Right kidney (tissue), 1 donor: ENCODE results near the gene HCAR1.
"Not testable (repeated sequence)": the region's sequence is repeated elsewhere in the genome, so short reads cannot be mapped to it uniquely, and the experiment has no call there.

Experiments used
- DNase-seq: peaks from one replicate; pipeline ENCODE4 v3.0.0-alpha.2; 2016

The HCAR1 gene

DNA sequence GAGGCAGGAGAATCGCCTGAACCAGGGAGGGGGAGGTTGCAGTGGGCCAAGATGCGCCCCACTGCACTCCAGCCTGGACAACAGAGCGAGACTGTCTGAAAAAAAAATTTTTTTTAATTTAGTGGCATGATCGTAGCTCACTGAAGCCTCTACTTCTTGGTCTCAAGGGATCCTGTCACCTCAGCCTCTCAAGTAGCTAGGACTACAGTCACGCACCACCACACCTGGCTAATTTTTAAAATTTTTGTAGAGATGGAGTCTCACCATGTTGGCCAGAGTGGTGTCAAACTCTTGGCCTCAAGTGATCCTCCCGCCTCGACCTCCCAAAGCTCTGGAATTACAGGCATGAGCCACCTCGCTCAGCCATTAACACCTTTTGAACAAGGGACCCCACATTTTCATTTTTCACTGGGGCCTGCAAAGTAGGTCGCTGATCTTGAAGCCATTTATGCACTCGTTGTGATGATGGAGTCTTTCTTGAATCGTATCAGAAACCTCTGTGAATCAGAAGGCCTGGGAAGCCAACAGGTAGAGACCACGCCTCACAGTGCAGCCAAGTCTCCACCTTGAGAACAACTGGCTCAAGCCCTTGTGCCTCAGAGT, 5.9 kb downstream of the HCAR1 start:
- no peak for DNase-seq

DNA sequence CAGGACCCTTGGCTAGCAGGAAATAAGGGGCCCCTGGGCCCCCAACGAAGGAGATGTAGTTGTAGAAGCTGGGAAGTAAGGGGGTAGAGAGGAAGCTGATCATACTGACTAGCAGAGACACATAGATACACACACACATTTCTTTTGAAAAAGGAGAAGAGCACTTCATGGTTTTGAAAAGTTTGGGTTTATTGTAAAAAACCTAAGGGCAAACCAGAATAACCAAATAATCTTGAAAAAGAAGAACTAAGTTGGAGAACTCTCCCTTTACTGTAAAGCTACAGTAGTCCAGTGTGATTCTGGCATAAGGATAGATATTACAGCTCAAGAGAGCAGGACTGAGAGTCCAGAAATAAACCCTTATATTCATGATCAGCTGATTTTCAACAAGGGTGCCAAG, 8.3 kb downstream of the HCAR1 start:
- DNase-seq = no peak

DNA sequence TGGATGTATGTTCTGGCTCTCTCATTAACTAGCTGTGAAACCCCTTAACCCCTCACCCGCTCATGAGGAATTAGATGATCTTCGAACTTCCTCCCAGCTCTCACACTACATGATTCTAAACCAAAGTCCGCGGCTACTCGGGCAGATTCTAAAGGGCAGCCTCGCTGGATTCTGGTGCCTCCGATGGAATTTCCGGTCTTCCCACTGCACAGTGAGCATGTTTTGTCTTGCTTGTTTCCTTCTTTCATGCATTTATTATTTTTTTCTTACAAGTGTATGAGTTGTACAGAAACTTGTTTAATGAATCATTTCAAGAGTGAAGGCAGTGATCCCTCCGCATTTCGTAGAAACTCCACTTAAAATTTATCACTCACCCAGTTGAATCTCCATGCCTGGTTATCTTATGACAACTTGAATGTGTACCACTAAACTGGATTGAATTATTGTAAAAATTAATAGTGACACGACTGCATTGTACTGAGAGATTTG, 9.5 kb downstream of the HCAR1 start:
- no peak for DNase-seq

DNA sequence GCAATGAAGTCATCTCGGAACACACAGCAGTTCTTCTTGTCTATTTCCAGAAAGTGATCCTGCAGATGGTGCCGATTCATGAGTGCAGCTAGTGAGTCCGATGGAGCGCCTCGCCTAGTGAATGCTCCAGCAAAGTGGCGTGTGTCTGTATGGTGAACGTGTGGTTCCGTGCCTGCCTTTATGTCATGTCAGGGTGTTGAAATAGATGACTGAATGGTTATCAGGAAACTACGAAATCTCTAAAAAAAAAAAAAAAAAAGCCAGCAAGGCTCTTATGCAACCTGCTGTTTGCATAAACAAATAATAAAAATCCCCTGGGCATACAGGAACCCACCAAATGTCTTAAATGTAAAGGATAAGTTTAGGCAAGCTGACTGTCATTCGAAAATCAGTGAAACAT, 14.0 kb downstream of the HCAR1 start, which contains the start of gene HCAR3:
Gene HCAR3 (minus strand): TSS at position 154 of the 400 bp plus-strand sequence. CDS start 74 bp downstream, at position 80.
- not testable (repeated sequence) for DNase-seq

DNA sequence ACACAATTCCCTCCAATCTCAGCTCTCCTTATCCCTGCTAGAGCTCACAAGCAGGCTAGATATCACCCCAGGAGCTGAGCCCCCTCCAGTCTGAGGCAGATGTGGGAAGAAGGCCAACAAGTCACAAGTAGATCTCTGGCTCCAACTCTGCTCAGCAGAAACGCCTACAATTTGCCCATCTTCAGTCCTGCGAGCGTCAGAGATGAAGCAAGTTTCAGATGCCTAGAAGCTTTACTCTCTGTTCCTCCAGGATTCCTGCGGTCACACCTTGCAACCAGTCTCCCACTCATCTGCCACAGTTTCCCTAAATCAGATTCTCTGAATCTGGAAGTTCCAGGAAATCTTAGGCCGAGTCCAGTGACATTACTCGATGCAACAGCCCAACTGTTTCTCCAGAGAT, 15.4 kb downstream of the HCAR1 start:
- DNase-seq = not testable (repeated sequence)

DNA sequence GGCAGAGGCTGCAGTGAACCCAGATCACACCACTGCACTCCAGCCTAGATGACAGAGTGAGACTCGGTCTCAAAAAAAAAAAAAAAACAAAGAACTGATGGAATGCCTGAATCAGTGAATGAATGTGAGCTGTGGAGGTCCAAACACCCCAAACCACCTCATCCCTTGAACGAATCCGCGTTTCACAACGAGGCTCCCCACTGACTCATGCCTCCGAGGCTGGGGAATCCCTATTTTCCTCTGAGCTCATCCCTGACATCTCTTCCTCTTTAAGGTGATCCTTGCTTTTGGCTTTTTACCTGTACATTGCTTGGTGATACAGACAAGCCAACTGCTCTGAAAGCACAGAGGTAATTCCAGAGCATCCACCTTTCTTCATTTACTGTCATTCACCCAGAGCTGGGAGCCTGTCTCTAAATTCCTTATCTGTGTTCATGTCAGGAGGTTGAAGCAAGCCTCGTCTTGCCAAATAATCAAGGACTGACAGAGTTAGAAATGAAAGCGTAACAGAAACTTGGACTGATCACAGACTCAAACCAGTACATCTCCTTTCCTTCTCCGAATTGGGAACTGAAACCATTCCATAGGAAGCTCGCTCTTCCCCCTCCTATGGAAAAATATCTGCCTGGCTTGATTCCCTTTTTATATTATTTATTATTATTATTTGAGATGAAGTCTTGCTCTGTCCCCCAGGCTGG, 17.0 kb downstream of the HCAR1 start:
- not testable (repeated sequence) for DNase-seq

DNA sequence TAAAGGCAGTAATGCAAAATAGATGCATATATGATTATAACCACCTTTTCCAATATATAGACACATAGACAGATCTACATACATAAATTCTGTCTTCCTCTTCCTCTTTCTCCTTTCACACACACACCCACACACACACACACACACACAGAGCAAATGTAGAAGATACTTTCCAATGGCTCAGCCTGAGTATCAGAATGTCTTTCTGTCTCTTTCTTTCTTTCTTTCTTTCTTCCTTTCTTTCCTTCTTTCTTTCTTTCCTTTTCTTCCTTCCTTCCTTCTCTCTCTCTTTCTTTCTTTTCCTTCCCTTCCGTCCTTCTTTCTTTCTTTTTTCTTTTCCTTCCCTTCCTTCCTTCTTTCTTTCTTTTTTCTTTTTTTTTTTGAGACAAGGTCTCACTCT, 19.4 kb downstream of the HCAR1 start:
- DNase-seq = not testable (repeated sequence)

DNA sequence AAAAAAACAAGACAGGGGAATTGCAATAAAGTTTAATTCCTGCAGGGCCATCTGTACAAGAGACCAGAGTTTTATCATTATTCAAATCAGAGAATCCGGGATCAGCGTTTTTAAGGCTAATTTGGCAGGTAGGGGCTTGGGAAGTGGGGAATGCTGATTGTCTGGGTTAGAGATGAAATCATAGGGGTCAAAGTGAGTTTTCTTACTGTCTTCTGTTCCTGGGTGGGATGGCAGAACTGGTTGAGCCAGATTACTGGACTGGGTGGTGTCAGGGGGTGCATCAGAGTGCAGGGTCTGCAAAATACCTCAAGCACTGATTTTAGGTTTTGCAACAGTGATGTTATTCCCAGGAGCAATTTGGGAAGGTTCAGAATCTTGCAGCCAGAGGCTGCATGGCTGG, 20.3 kb downstream of the HCAR1 start:
- not testable (repeated sequence) for DNase-seq

DNA sequence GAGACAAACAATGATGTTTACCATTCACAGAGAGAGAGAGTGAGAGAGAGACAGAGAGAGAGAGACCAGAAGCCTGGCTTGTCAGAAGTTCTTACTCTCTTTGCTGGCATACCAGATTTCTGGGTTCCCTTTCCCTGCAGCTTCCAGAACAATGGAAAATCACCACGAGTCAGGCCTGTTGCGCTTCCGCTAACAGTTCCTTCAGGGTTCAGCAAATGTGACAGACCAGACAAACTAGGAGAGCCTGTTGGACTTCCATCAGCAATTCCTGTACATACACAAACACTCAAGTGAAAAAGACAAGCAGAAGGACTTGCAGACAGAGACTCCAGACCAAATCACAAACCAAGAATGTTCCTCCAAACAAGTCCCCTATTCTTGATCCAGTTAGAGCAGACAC, 21.4 kb downstream of the HCAR1 start:
- not testable (repeated sequence) for DNase-seq

DNA sequence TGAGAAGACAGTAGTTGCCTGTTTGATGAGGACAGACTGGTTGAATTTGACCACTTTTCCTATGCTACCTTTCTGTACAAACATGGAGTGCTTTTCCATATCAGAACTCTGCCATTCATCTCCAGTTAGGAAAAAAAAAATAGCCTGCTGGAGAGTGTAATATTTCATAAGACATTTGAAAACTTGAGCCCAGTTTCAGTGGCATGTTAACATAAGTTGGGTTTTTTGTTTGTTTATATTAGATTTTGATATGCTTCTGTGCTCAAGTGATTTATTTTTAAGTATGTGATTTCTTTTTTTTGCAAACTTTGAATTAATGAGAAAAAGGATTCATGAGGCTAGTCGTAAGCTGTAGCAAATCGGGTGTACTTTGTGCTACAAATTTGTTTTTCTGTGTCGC, 26.8 kb downstream of the HCAR1 start:
- DNase-seq = not testable (repeated sequence)

DNA sequence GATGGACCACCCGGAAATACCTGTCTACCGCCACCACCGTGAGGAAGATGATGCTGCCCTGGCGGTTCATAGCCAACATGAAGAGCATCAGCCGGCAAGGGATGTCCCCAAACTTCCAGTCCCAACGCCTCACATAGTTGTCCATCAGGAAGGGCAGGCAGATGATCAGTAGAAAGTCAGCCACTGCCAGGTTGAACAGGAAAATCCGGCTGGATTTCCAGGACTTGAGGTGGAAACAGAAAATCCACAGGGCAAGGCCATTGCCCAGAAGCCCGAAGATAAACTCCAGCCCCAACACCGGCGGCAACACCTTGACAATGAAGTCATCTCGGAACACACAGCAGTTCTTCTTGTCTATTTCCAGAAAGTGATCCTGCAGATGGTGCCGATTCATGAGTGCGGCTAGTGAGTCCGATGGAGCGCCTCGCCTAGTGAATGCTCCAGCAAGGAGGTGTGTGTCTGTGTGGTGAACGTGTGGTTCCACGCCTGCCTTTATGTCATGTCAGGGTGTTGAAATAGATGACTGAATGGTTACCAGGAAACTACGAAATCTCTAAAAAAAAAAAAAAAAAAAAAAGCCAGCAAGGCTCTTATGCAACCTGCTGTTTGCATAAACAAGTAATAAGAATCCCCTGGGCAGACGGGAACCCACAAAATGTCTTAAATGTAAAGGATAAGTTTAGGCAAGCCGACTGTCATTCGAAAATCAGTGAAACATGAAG, 27.6 kb downstream of the HCAR1 start, which contains the start of gene HCAR2:
Gene HCAR2 (minus strand): TSS at position 468 of the 722 bp plus-strand sequence. CDS start 74 bp downstream, at position 394.
- not testable (repeated sequence) for DNase-seq

DNA sequence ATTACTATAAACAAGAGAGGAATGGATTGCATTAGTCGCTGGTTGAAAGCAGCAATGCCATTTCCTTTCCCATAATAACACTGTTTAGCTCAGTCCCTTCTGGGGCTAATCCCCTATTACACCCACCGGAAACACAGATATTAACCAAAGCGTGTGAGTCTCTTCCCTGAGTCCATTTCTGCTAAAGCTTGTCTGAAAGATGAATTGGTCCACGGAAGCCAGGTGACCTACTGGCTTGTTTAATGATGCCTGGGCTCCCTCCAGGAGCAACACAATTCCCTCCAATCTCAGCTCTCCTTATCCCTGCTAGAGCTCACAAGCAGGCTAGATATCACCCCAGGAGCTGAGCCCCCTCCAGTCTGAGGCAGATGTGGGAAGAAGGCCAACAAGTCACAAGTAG, 29.2 kb downstream of the HCAR1 start:
- not testable (repeated sequence) for DNase-seq

DNA sequence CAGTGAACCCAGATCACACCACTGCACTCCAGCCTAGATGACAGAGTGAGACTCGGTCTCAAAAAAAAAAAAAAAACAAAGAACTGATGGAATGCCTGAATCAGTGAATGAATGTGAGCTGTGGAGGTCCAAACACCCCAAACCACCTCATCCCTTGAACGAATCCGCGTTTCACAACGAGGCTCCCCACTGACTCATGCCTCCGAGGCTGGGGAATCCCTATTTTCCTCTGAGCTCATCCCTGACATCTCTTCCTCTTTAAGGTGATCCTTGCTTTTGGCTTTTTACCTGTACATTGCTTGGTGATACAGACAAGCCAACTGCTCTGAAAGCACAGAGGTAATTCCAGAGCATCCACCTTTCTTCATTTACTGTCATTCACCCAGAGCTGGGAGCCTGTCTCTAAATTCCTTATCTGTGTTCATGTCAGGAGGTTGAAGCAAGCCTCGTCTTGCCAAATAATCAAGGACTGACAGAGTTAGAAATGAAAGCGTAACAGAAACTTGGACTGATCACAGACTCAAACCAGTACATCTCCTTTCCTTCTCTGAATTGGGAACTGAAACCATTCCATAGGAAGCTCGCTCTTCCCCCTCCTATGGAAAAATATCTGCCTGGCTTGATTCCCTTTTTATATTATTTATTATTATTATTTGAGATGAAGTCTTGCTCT, 30.5 kb downstream of the HCAR1 start:
- DNase-seq = not testable (repeated sequence)

DNA sequence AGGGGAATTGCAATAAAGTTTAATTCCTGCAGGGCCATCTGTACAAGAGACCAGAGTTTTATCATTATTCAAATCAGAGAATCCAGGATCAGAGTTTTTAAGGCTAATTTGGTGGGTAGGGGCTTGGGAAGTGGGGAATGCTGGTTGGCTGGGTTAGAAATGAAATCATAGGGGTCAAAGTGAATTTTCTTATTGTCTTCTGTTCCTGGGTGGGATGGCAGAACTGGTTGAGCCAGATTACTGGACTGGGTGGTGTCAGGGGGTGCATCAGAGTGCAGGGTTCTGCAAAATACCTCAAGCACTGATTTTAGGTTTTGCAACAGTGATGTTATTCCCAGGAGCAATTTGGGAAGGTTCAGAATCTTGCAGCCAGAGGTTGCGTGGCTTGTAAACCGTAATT, 33.7 kb downstream of the HCAR1 start:
- not testable (repeated sequence) for DNase-seq

DNA sequence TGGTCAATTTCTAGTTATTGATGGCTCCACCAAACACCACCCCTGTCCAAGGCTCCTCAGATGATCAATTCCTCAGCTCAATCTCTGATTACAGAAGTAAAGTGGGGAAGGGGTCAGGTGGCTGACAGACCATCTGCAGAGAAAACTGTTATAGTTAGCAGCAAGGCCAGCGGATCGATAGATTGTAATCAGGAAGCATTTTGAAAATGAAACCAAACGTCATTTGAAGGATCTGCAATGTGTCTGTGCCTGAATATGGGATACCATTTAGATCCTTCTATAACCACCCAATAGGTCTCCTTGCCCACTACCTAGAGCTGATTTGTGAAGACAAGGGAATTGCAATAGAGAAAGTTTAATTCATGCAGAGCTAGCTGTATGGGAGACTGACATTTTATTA, 39.1 kb downstream of the HCAR1 start:
- no peak for DNase-seq

DNA sequence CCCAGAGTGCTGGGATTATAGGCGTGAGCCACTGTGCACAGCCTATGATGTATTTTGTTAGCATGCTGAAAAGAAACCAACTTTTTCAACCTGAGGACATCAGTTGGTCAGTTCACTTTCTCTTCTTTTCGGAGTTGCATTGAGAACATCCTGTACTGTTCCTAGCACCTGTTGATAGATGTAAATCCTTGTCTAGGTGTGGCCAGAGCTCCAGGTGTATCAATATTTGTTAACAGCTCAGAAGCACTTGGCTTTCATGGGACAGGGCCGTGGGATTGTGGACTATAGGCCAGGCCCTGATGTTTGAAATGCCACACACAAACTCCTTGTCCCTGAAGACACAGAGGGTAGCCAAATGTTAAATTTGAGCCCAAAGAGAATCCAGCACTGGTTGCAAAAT, 42.4 kb downstream of the HCAR1 start:
- no peak for DNase-seq

DNA sequence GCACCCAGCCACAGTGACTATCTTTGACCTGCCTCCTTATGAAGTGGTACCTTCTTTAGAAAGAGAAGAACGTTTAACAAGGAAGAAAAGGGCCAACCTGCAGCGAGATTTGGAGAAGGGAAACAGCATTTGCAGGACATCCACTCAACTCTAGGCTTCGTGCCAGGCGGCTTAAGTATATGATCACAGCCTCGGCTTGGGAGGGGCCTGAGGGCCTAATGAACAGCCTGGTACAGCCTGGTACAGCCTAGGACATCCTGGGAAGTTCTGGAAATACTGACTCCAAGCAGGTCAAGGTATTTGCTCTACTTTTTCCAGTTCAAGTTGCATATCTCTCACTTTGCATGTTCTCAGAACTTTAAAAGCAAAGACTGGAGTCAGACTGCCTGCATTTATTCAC, 43.6 kb downstream of the HCAR1 start:
- no peak for DNase-seq

DNA sequence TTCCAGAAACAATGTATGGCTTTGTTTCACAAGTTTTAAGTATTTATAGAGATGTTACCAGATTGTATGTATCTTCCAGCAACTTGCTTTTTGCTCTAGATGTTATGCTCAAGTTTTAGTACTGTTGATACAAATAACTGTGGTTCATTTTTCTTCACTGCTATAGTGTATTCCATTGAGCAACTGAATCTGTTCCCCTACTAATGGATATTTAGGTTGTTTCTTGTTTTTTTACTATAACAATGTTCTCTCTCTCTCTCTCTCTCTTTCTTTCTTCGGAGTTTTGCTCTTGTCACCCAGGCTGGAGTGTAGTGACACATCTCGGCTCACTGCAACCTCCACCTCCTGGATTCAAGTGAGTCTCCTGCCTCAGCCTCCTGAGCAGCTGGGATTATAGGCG, 44.1 kb downstream of the HCAR1 start:
- no peak for DNase-seq

DNA sequence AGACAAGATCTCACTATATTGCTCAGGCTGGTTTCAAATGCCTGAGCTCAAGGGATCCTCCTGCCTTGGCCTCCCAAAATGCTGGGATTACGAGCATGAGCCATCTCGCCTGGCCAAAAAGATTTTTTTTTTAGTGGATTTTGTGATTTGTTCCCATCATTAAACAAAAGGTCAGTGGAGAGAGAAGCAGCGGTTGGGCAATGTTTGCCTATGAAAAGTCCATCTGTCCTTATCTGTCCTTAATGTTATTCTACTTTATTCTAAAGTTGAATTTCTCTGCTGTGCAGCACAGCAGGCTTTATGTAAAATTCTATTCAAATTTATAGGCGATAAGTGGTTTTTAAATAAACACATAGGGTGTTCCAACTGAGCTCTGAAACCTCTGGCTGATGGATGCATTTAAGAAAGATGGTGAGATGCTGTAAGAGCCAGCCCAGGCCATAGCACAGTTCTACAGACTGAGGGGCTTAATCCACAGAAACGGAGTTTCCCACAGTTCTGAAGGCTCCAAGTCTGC, 46.3 kb downstream of the HCAR1 start:
- DNase-seq = no peak

DNA sequence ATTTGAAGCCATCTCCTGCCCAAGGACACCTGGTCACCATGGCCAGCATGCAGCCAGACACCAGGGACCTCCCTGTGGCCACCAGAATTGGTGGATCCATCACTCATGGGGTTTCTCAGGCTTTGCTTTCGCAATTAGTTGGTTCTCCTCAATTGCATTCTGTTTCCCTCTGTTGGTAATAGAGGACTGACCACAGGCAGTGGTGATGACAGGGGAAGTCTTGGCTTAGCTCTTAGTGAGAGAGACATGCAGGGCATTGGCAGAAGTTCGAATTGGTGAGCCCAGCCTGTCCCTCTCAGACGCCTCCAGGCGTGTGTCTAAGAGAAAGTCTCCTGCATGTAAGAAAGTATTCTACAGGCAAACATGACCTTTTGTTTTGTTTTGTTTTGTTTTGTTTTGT, 48.8 kb downstream of the HCAR1 start:
- no peak for DNase-seq

DNA sequence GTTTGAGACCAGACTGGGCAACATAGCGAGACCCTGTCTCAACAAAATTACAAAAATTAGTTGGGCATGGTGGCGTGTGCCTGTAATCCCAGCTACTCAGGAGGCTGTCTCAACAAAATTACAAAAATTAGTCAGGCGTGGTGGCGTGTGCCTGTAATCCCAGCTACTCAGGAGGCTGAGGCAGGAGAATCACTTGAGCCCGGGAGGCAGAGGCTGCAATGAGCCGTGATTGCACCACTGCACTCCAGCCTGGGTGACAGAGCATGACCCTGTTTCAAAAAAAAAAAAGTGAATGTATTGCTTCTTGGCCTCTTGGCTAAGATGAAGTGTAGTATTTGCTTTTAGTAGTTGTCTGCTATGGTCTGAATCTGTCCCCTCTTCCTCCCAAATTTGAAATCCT, 49.7 kb downstream of the HCAR1 start:
- DNase-seq = not testable (repeated sequence)

DNA sequence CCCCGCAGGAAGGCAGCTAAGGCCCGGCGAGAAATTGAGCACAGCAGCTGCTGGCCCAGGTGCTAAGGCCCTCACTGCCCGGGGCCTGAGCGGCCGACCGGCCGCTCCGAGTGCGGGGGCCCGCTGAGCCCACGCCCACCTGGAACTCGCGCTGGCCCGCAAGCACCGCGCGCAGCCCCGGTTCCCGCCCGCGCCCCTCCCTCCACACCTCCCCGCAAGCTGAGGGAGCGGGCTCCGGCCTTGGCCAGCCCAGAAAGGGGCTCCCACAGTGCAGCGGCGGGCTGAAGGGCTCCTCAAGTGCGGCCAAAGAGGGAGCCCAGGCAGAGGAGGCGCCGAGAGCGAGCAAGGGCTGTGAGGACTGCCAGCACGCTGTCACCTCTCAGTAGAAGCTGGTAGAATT, 53.9 kb downstream of the HCAR1 start:
- not testable (repeated sequence) for DNase-seq
